ENCODE measurements around the gene TSPAN18. TPM values are rescaled to one million over a fixed set of nuclear protein-coding genes. Genes with fewer than 3 reads are reported as not detected.

The TSPAN18 gene
- total and polyA plus RNA-seq, 10 of the 15 experiments (the other 5 are each of a cell fraction or from before 2014, with no cell fraction given), result 0.02 to 0.77 (median 0.13) TPM; not detected in 1

- Histone ChIP-seq H3K4me2 (ENCODE audit: control insufficient read depth, insufficient read depth) (no peak overlapping the region), H3K4me3 (no peak overlapping the region), H3K4me1 (ENCODE audit: control insufficient read depth, insufficient read depth, low read length) (no peaks in the 10 kb centered on the region), H3K36me3 (ENCODE audit: control insufficient read depth in 2 of 2, insufficient read depth in 2 of 2, low read length in 1 of 2) (no peaks in the 10 kb centered on the region), H3K9me3 (replicated peaks; ENCODE audit: control insufficient read depth, insufficient read depth, low read length) (no peaks in the 10 kb centered on the region; the same call in 2 of the 3 replicates), H2AFZ (ENCODE audit: control insufficient read depth, low read depth, low read length) (no peak overlapping the region), H3K9ac (ENCODE audit: control insufficient read depth, insufficient read depth, low read length) (no peak overlapping the region), H3K27me3 (replicated peaks in 1 of 2; ENCODE audit: control insufficient read depth in 2 of 2, insufficient read depth in 2 of 2, low read length in 1 of 2) (no peaks in the 10 kb centered on the region; a peak in 2 of 4 replicates), H3K27ac (ENCODE audit: control insufficient read depth, insufficient read depth) (no peak overlapping the region), H4K20me1 (ENCODE audit: control insufficient read depth, insufficient read depth) (no peaks in the 10 kb centered on the region; the same call in 1 of the 2 replicates), H3K79me2 (ENCODE audit: control insufficient read depth, insufficient read depth, low read length) (no peaks in the 10 kb centered on the region)
- intact Hi-C loops (cut with micrococcal nuclease; ENCODE audit: unreplicated experiment) (loop anchor here (1.0 to 5.0 kb wide), 4 partner anchors 117 to 337 kb away; partner anchors contain the start of gene TSPAN18), in situ Hi-C loops (cut with MboI) (loop anchor here (5.0 kb wide), 2 partner anchors 167 to 262 kb away; partner anchors contain the start of gene TSPAN18)
- WGBS (ENCODE audit: insufficient coverage, insufficient replicate concordance, low lambda C conversion rate, missing lambda C conversion rate), result 31% methylated on average over 21 of the region's 21 CpGs
- DNase-seq (ENCODE audit: low read depth, low spot score) (no peak), ATAC-seq (peak; percentile 98), FAIRE-seq (no peak)
- ChIA-PET POLR2A (no interaction called here), CTCF (interaction anchor here (0.7 to 1.9 kb wide), 13 partner anchors 8 to 337 kb away, joined by 3 to 5 read pairs (median 3); partner anchors contain the start of gene TSPAN18), SMC1A (ENCODE audit: uncharacterized antibody, unreplicated experiment) (interaction anchor here (0.9 to 1.7 kb wide), 4 partner anchors 32 to 335 kb away, joined by 3 to 7 read pairs (median 4); no protein-coding TSS in a partner anchor), RAD21 (ENCODE audit: unreplicated experiment) (interaction anchor here (1.0 to 1.9 kb wide), 3 partner anchors 17 to 120 kb away, joined by 4 to 6 read pairs (median 4); no protein-coding TSS in a partner anchor)
- no TSS peak for BruUV-seq (replicated peaks)
- no peak for TF ChIP-seq ATF2 (IDR thresholded peaks at IDR 0.05; ENCODE audit: low read length)
- no peak for TF ChIP-seq RCOR1 (conservative IDR thresholded peaks at IDR 0.05; ENCODE audit: low read depth, low read length)
- TF ChIP-seq RB1 (IDR thresholded peaks at IDR 0.05; ENCODE audit: borderline replicate concordance), result no peak
- TF ChIP-seq SIN3A (IDR thresholded peaks at IDR 0.05; ENCODE audit: low read depth, low read length), result no peak
- peak; percentile 81 to 86 (median 83) for TF ChIP-seq CTCF (IDR thresholded peaks at IDR 0.05 in 2 of 3, conservative IDR thresholded peaks at IDR 0.05 in 1 of 3; ENCODE audit: control insufficient read depth in 2 of 3, extremely low read depth in 1 of 3, insufficient read depth in 1 of 3, low read depth in 3 of 3, low read length in 3 of 3)
- no peak for TF ChIP-seq ATF7 (IDR thresholded peaks at IDR 0.05; ENCODE audit: low read depth)
- no peak for TF ChIP-seq SIX5 (IDR thresholded peaks at IDR 0.05; ENCODE audit: low read depth, low read length, severe bottlenecking)
- TF ChIP-seq, protein P1, sequence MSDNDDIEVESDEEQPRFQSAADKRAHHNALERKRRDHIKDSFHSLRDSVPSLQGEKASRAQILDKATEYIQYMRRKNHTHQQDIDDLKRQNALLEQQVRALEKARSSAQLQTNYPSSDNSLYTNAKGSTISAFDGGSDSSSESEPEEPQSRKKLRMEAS (IDR thresholded peaks at IDR 0.05; ENCODE audit: low read depth, low read length), result no peak
- no peak for TF ChIP-seq SP1 (IDR thresholded peaks at IDR 0.05; ENCODE audit: low read depth, low read length)
- TF ChIP-seq RAD51 (IDR thresholded peaks at IDR 0.05), result no peak
- TF ChIP-seq, protein P2, sequence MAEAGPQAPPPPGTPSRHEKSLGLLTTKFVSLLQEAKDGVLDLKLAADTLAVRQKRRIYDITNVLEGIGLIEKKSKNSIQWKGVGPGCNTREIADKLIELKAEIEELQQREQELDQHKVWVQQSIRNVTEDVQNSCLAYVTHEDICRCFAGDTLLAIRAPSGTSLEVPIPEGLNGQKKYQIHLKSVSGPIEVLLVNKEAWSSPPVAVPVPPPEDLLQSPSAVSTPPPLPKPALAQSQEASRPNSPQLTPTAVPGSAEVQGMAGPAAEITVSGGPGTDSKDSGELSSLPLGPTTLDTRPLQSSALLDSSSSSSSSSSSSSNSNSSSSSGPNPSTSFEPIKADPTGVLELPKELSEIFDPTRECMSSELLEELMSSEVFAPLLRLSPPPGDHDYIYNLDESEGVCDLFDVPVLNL (IDR thresholded peaks at IDR 0.05; ENCODE audit: low read depth, low read length), result no peak
- TF ChIP-seq POLR2A (IDR thresholded peaks at IDR 0.05; ENCODE audit: low read depth, low read length), result no peak
- no peak for TF ChIP-seq SREBF1 (IDR thresholded peaks at IDR 0.05; ENCODE audit: low read length)
- no peak for TF ChIP-seq NR2F1 (conservative IDR thresholded peaks at IDR 0.05)
- TF ChIP-seq SMC3 (IDR thresholded peaks at IDR 0.05; ENCODE audit: borderline replicate concordance, low read length), result peak; percentile 71; the same call in 1 of the 2 replicates
- TF ChIP-seq BHLHE40 (IDR thresholded peaks at IDR 0.05; ENCODE audit: borderline replicate concordance in 1 of 2, low read depth in 2 of 2, low read length in 1 of 2), result peak in 1 of 2 experiments; percentile 19; a peak in 2 of 4 replicates
- 0 out of 2 replicates have a peak, but pooled peaks have one; percentile 30 for TF ChIP-seq IRF4 (IDR thresholded peaks at IDR 0.05; ENCODE audit: low read depth, low read length)
- TF ChIP-seq CBX3 (IDR thresholded peaks at IDR 0.05; ENCODE audit: borderline replicate concordance, low read depth), result no peak
- no peak for TF ChIP-seq RELA (IDR thresholded peaks at IDR 0.05; ENCODE audit: borderline replicate concordance, partially characterized antibody)
- peak; percentile 81 for TF ChIP-seq RAD21 (IDR thresholded peaks at IDR 0.05; ENCODE audit: insufficient read depth, low read depth, low read length)
Observed at GRCh38 chr11:44893846-44894617, 167.3 kb downstream of the TSPAN18 start.
